GM23338 (cell line): ENCODE data around the gene PLAAT3. TPM values are rescaled to one million over a fixed set of nuclear protein-coding genes. Genes with fewer than 3 reads are reported as not detected.

Experiments
- ATAC-seq: fragments of 200-7000 bp; cut with Tn5 transposase; 3 replicates; pipeline ENCODE4 v1.9.1; 2020
- DNase-seq: peaks from one replicate; pipeline ENCODE4 v3.0.0-alpha.2; 2015; ENCODE audit warnings: low spot score
- H2AFZ ChIP-seq: fragments of 200-600 bp; sonication (generic); 2 replicates; pipeline ENCODE4 v1.8.0; 2016; ENCODE audit warnings: antibody characterized with exemption, mild to moderate bottlenecking, moderate library complexity
- H3F3A ChIP-seq: fragments of 200-600 bp; sonication (generic); replicated peaks from 2 replicates; pipeline ENCODE4 v1.8.0; 2017; ENCODE audit warnings: antibody characterized with exemption, mixed run types, low read depth
- H3K27ac ChIP-seq: fragments of 200-600 bp; sonication (generic); 2 replicates; pipeline ENCODE4 v1.6.1; 2016; ENCODE audit warnings: low read depth
- H3K27me3 ChIP-seq: fragments of 200-600 bp; sonication (generic); 2 replicates; pipeline ENCODE4 v1.8.0; 2016; ENCODE audit warnings: mild to moderate bottlenecking, mixed run types, moderate library complexity; ENCODE audit not compliant: insufficient read depth
- H3K36me3 ChIP-seq: fragments of 200-600 bp; sonication (generic); 2 replicates; pipeline ENCODE4 v1.8.0; 2016; ENCODE audit warnings: mild to moderate bottlenecking; ENCODE audit not compliant: insufficient read depth
- H3K4me1 ChIP-seq: fragments of 200-600 bp; sonication (generic); 2 replicates; pipeline ENCODE4 v1.8.0; 2016; ENCODE audit warnings: mild to moderate bottlenecking, moderate library complexity; ENCODE audit not compliant: insufficient read depth
- H3K4me2 ChIP-seq: fragments of 200-600 bp; sonication (generic); 2 replicates; pipeline ENCODE4 v1.7.1; 2017; ENCODE audit warnings: mixed run types
- H3K4me3 ChIP-seq: fragments of 200-600 bp; sonication (generic); 2 replicates; pipeline ENCODE4 v1.6.1; 2016; ENCODE audit warnings: mixed run types
- H3K79me2 ChIP-seq: fragments of 200-600 bp; sonication (generic); replicated peaks from 2 replicates; pipeline ENCODE4 v1.8.0; 2017; ENCODE audit warnings: mild to moderate bottlenecking; ENCODE audit not compliant: insufficient read depth
- H3K9me2 ChIP-seq: fragments of 200-600 bp; sonication (generic); 2 replicates; pipeline ENCODE4 v1.8.0; 2017; ENCODE audit not compliant: insufficient read depth
- H4K20me1 ChIP-seq: fragments of 200-600 bp; sonication (generic); replicated peaks from 2 replicates; pipeline ENCODE4 v1.8.0; 2017; ENCODE audit warnings: mild to moderate bottlenecking; ENCODE audit not compliant: insufficient read depth
- H3K27ac Mint-ChIP-seq: 2 replicates; pipeline ENCODE4 v1.8.0; 2020; ENCODE audit warnings: inconsistent platforms, mild to moderate bottlenecking, moderate library complexity, mixed read lengths
- H3K27me3 Mint-ChIP-seq: 3 replicates; pipeline ENCODE4 v1.8.0; 2022; ENCODE audit warnings: low read depth, mild to moderate bottlenecking, moderate library complexity, mixed read lengths, inconsistent platforms; ENCODE audit not compliant: insufficient read depth, poor library complexity
- H3K36me3 Mint-ChIP-seq: 3 replicates; pipeline ENCODE4 v1.8.0; 2021; ENCODE audit warnings: low read depth, mild to moderate bottlenecking, inconsistent platforms, moderate library complexity, mixed read lengths
- H3K4me1 Mint-ChIP-seq: 3 replicates; pipeline ENCODE4 v1.8.0; 2020; ENCODE audit warnings: mild to moderate bottlenecking, inconsistent platforms, mixed read lengths
- H3K4me3 Mint-ChIP-seq: 3 replicates; pipeline ENCODE4 v1.8.0; 2021; ENCODE audit warnings: moderate library complexity, mild to moderate bottlenecking, inconsistent platforms, mixed read lengths
- H3K9me3 Mint-ChIP-seq: 3 replicates; pipeline ENCODE4 v1.8.0; 2020; ENCODE audit warnings: moderate library complexity, mild to moderate bottlenecking, inconsistent platforms, mixed read lengths
- CREB1 ChIP-seq: fragments of 250-450 bp; sonication (Bioruptor Pico); IDR thresholded peaks from 2 replicates; pipeline ENCODE4 v1.5.0; 2020; ENCODE audit warnings: low read depth, mild to moderate bottlenecking, moderate library complexity
- CTCF ChIP-seq, 2 experiments: fragments of 200-600 bp in 1 of 2; sonication (generic) in 1 of 2; conservative IDR thresholded peaks; 2 replicates each; pipeline versions ENCODE4 v1.5.1 to v1.6.1; 2016 to 2017; ENCODE audit warnings: antibody characterized with exemption in 2 of 2, low read depth in 2 of 2, mild to moderate bottlenecking in 2 of 2, moderate library complexity in 1 of 2
- ETS1 ChIP-seq: IDR thresholded peaks from 2 replicates; pipeline ENCODE4 v1.6.1; 2016; ENCODE audit warnings: antibody characterized with exemption
- EZH2 ChIP-seq: fragments of 200-600 bp; sonication (generic); IDR thresholded peaks from one replicate; pipeline ENCODE4 v1.8.0; 2017; ENCODE audit warnings: antibody characterized with exemption, mild to moderate bottlenecking, low read depth; ENCODE audit not compliant: unreplicated experiment
- JUNB ChIP-seq: IDR thresholded peaks from one replicate; pipeline ENCODE4 v1.6.1; 2016; ENCODE audit warnings: antibody characterized with exemption; ENCODE audit not compliant: unreplicated experiment
- STAT1 ChIP-seq: IDR thresholded peaks from one replicate; pipeline ENCODE4 v1.6.1; 2016; ENCODE audit warnings: antibody characterized with exemption; ENCODE audit not compliant: unreplicated experiment
- ZNF114 ChIP-seq: fragments of 250-450 bp; sonication (Bioruptor Pico); IDR thresholded peaks from 2 replicates; pipeline ENCODE4 v1.5.0; 2020; ENCODE audit warnings: mild to moderate bottlenecking, moderate library complexity
- ZNF331 ChIP-seq: fragments of 250-450 bp; sonication (Bioruptor Pico); IDR thresholded peaks from 2 replicates; pipeline ENCODE4 v1.5.0; 2020; ENCODE audit warnings: low read depth, mild to moderate bottlenecking, moderate library complexity
- ZNF462 ChIP-seq: fragments of 250-450 bp; sonication (Bioruptor Pico); IDR thresholded peaks from 2 replicates; pipeline ENCODE4 v1.5.0; 2020; ENCODE audit warnings: mild to moderate bottlenecking, moderate library complexity
- polyA plus RNA-seq: library from polyadenylated mRNA; unstranded; fragments of >200 nt; fragmentation: Nextera tagmentation; extraction: Ambion mirVana; gene quantifications from 2 replicates; pipeline ENCODE4 v1.2.1, GENCODE V29; 2016
- total RNA-seq: library from RNA; depleted of rRNA; stranded (reverse); fragments of >200 nt; shearing (Covaris generic); gene quantifications from 2 replicates; pipeline ENCODE4 v1.2.3, GENCODE V29; 2014

PLAAT3 gene
- total and polyA plus RNA-seq, 2 experiments from 2014 or later = 61.1 to 262 TPM

GRCh38 chr11:63643205-63643604 lies 29.0 kb upstream of the PLAAT3 start:
- DNase-seq (no peak), ATAC-seq (no peak)
- Histone ChIP-seq H3K27ac (no peak overlapping the region), H3K27me3 (no peaks in the 10 kb centered on the region), H3K9me2 (no peaks in the 10 kb centered on the region), H3K4me2 (no peak overlapping the region), H3K4me3 (no peak overlapping the region), H3F3A (0 out of 2 replicates have a peak, but pooled peaks cover 5% of the 10 kb centered on the region), H3K36me3 (peaks cover 32% of the 10 kb centered on the region), H2AFZ (no peak overlapping the region), H3K79me2 (no peaks in the 10 kb centered on the region), H3K4me1 (no peaks in the 10 kb centered on the region), H4K20me1 (no peaks in the 10 kb centered on the region)
- Mint-ChIP-seq H3K27ac (no peak overlapping the region), H3K9me3 (no peaks in the 10 kb centered on the region), H3K4me3 (no peak overlapping the region), H3K27me3 (peaks cover 2% of the 10 kb centered on the region), H3K4me1 (no peaks in the 10 kb centered on the region), H3K36me3 (peaks cover 30% of the 10 kb centered on the region)
- no peak for TF ChIP-seq JUNB
- TF ChIP-seq ZNF114 (CRISPR knock-in tag) = no peak
- TF ChIP-seq ETS1 = no peak
- no peak for TF ChIP-seq CREB1
- no peak for TF ChIP-seq ZNF331 (CRISPR knock-in tag)
- TF ChIP-seq ZNF462 (CRISPR knock-in tag) = no peak
- no peak for TF ChIP-seq STAT1
- no peak for TF ChIP-seq CTCF (conservative IDR thresholded peaks at IDR 0.05; ENCODE audit: low read depth in 2 of 2)
- TF ChIP-seq EZH2 = no peak
